ENCODE measurements around the gene TMTC2.

DNA sequence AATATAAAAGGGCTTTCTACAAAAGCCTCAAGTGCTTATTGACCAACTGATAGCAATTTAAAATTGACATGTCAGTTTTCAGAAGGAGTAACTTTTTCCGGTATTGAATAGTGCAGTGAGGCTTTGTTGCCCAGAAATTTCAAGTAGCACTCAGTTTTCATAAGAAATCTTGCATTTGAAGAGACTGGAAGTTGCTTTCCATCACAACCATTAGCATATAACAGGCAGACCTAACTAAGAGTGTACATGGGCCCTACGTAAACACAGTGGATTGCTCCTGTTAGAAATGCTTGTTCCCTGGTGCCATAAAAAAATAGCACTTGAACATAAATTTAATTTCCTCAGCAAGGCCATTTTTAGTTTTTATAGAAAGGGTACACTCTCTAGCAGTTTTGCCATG is 117.9 kb downstream of the TMTC2 start:
- TF ChIP-seq, protein P1, sequence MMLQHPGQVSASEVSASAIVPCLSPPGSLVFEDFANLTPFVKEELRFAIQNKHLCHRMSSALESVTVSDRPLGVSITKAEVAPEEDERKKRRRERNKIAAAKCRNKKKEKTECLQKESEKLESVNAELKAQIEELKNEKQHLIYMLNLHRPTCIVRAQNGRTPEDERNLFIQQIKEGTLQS (IDR thresholded peaks at IDR 0.05; ENCODE audit: borderline replicate concordance, extremely low read depth, low read depth, low read length) = no peak
- TF ChIP-seq, protein P2, sequence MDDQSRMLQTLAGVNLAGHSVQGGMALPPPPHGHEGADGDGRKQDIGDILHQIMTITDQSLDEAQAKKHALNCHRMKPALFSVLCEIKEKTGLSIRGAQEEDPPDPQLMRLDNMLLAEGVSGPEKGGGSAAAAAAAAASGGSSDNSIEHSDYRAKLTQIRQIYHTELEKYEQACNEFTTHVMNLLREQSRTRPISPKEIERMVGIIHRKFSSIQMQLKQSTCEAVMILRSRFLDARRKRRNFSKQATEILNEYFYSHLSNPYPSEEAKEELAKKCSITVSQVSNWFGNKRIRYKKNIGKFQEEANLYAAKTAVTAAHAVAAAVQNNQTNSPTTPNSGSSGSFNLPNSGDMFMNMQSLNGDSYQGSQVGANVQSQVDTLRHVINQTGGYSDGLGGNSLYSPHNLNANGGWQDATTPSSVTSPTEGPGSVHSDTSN (IDR thresholded peaks at IDR 0.05; ENCODE audit: insufficient replicate concordance, low read depth, low read length) = no peak
- TF ChIP-seq POLR2A (IDR thresholded peaks at IDR 0.05; ENCODE audit: low read depth, low read length) = no peak
- TF ChIP-seq EZH2 (IDR thresholded peaks at IDR 0.05; ENCODE audit: borderline replicate concordance, control insufficient read depth, low read depth, low read length) = no peak
- TF ChIP-seq, protein P3, sequence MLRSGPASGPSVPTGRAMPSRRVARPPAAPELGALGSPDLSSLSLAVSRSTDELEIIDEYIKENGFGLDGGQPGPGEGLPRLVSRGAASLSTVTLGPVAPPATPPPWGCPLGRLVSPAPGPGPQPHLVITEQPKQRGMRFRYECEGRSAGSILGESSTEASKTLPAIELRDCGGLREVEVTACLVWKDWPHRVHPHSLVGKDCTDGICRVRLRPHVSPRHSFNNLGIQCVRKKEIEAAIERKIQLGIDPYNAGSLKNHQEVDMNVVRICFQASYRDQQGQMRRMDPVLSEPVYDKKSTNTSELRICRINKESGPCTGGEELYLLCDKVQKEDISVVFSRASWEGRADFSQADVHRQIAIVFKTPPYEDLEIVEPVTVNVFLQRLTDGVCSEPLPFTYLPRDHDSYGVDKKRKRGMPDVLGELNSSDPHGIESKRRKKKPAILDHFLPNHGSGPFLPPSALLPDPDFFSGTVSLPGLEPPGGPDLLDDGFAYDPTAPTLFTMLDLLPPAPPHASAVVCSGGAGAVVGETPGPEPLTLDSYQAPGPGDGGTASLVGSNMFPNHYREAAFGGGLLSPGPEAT (IDR thresholded peaks at IDR 0.05; ENCODE audit: low read depth) = no peak
- TF ChIP-seq CHD4 (IDR thresholded peaks at IDR 0.05) = no peak
- no peak for TF ChIP-seq HDAC2 (IDR thresholded peaks at IDR 0.05)
- TF ChIP-seq, protein P4, sequence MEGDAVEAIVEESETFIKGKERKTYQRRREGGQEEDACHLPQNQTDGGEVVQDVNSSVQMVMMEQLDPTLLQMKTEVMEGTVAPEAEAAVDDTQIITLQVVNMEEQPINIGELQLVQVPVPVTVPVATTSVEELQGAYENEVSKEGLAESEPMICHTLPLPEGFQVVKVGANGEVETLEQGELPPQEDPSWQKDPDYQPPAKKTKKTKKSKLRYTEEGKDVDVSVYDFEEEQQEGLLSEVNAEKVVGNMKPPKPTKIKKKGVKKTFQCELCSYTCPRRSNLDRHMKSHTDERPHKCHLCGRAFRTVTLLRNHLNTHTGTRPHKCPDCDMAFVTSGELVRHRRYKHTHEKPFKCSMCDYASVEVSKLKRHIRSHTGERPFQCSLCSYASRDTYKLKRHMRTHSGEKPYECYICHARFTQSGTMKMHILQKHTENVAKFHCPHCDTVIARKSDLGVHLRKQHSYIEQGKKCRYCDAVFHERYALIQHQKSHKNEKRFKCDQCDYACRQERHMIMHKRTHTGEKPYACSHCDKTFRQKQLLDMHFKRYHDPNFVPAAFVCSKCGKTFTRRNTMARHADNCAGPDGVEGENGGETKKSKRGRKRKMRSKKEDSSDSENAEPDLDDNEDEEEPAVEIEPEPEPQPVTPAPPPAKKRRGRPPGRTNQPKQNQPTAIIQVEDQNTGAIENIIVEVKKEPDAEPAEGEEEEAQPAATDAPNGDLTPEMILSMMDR (IDR thresholded peaks at IDR 0.05 in 2 of 3, conservative IDR thresholded peaks at IDR 0.05 in 1 of 3; ENCODE audit: control insufficient read depth in 2 of 3, extremely low read depth in 1 of 3, insufficient read depth in 1 of 3, low read depth in 3 of 3, low read length in 3 of 3) = no peak

Data from GM12878 (cell line).